ENCODE results near the gene COMMD3.
A peak's percentile ranks its signal among the peaks of the same experiment; 100 is the strongest.

Gene COMMD3

DNA sequence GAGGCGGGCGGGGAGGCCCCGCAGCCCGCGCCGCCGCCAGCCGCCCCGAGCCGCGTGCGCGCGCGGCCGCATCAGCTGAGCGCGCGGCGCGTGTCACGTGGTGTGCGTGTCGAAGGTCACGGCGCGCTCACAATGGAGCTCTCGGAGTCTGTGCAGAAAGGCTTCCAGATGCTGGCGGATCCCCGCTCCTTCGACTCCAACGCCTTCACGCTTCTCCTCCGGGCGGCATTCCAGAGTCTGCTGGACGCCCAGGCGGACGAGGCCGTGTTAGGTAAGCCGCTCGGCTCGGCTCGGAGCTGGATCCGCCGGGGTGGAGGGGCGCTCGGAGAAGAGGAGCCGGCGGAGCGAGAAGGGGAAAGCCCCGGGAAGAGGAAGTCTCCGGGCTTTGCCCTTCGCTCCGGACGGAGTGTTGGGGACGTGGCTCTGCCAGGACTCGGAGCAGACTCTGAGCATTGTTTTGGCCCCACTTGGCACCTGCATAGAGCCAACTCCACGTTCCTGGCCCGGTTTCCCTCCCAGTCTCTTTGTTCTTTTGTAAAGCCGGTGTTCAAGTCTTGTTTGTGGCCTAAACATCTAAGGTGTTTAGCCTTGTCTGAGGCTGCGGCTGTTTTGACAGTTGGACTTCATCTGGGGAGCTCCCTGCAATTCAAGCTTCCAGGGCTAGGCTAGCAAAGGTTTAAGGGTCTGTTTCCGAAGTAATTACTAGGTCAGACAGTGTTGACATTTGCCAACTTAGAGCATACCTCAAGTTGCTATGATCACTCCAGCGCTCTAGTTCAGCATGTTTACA lies at the start of gene COMMD3:
Gene COMMD3 (plus strand): TSS at position 103 of the 790 bp plus-strand sequence. CDS start 30 bp downstream, at position 133.
- peak; percentile 97 for DNase-seq (ENCODE audit: low read depth)
- Histone ChIP-seq H3K4me3 (ENCODE audit: low read length) (peak within 1 kb of the TSS; percentile 97), H3K9me3 (ENCODE audit: control insufficient read depth, low read length) (no peaks in the 10 kb centered on the region), H3K27me3 (replicated peaks; ENCODE audit: control insufficient read depth, insufficient read depth, low read length) (no peaks in the 10 kb centered on the region), H3K9ac (ENCODE audit: low read length) (peak within 1 kb of the TSS; percentile 98), H3K4me1 (ENCODE audit: control insufficient read depth, insufficient read depth, low read length) (peaks cover 25% of the 10 kb centered on the region), H3K36me3 (ENCODE audit: control insufficient read depth, insufficient read depth, low read length, severe bottlenecking) (no peaks in the 10 kb centered on the region)

DNA sequence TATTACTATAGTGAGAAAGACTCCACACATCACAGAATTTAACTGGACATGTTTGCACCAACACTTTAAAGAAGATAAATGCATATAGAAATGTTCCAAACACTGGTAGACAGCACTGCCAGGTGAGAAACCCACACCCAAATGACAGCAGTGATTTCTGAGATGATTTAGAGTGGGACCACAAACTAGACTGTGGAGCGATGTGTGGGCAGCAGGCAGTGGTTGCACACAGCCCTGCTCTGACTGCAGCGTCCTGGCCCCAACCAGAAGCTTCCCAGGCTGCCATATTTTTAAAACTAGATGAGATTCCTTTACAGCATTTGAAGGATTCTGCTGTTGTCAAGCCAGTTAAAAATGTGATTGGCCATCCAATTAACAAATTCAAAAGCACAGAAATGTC lies 47.7 kb upstream of the COMMD3 start:
- Histone ChIP-seq H3K9ac (ENCODE audit: low read length) (no peak overlapping the region), H3K4me3 (ENCODE audit: low read length) (no peak overlapping the region), H3K27me3 (replicated peaks; ENCODE audit: control insufficient read depth, insufficient read depth, low read length) (no peaks in the 10 kb centered on the region), H3K4me1 (ENCODE audit: control insufficient read depth, insufficient read depth, low read length) (no peaks in the 10 kb centered on the region), H3K9me3 (ENCODE audit: control insufficient read depth, low read length) (no peaks in the 10 kb centered on the region), H3K36me3 (ENCODE audit: control insufficient read depth, insufficient read depth, low read length, severe bottlenecking) (no peaks in the 10 kb centered on the region)
- DNase-seq (ENCODE audit: low read depth), result no peak

DNA sequence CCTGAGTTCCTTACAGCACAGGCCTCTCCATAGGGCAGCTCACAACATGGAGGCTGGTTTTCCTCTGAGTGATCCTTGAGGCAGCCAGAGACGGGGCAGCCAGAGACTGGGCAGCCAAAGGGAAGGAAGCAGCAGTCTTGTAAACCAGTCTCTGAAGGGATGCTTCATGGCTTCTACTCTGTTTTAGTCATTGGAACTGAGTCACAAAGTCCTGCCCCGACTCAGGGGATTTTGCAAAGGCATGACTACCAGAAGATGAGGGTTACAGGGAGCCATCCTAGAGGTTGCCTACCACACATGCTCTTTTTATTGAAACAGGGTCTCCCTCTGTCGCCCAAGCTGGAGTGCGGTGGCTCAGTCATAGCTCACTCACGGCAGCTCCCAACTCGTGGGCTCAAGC lies 44.4 kb upstream of the COMMD3 start:
- H3K27me3 ChIP-seq (replicated peaks; ENCODE audit: control insufficient read depth, insufficient read depth, low read length), result no peaks in the 10 kb centered on the region
- no peak for DNase-seq (ENCODE audit: low read depth)

GRCh38 chr10:22278441-22278782 lies 37.8 kb upstream of the COMMD3 start:
- no peak for DNase-seq (ENCODE audit: low read depth)
- H3K4me3 ChIP-seq (ENCODE audit: low read length), result no peak overlapping the region
- H3K9ac ChIP-seq (ENCODE audit: low read length), result no peak overlapping the region
- no peaks in the 10 kb centered on the region for H3K36me3 ChIP-seq (ENCODE audit: control insufficient read depth, insufficient read depth, low read length, severe bottlenecking)
- H3K4me1 ChIP-seq (ENCODE audit: control insufficient read depth, insufficient read depth, low read length), result no peaks in the 10 kb centered on the region
- no peaks in the 10 kb centered on the region for H3K9me3 ChIP-seq (ENCODE audit: control insufficient read depth, low read length)
- peaks cover 4% of the 10 kb centered on the region for H3K27me3 ChIP-seq (replicated peaks; ENCODE audit: control insufficient read depth, insufficient read depth, low read length)

More for the DNA sequence above, 44.4 kb upstream of the COMMD3 start:
- H3K4me3 ChIP-seq (ENCODE audit: low read length), result no peak overlapping the region
- no peak overlapping the region for H3K9ac ChIP-seq (ENCODE audit: low read length)
- H3K36me3 ChIP-seq (ENCODE audit: control insufficient read depth, insufficient read depth, low read length, severe bottlenecking), result no peaks in the 10 kb centered on the region
- H3K9me3 ChIP-seq (ENCODE audit: control insufficient read depth, low read length), result no peaks in the 10 kb centered on the region
- no peaks in the 10 kb centered on the region for H3K4me1 ChIP-seq (ENCODE audit: control insufficient read depth, insufficient read depth, low read length)

DNA sequence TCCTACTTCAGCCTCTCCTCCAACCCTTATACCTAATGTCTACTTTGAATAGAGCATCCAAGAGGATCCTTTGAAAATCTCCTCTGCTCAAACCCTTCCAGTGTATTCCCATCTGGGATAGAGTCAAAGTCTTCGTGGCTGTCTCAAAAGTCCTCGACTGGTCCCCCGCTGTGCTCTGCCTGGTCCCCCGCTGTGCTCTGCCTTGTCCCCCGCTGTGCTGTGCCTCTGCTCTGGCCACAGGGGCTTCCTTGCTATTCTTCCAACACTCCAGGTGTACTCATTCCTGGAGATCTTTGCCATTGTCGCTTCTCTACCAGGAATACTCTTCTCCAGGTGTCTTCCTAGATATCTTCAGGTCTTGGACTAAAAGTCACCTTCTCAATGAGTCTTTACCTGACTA lies 36.1 kb upstream of the COMMD3 start:
- Histone ChIP-seq H3K9me3 (ENCODE audit: control insufficient read depth, low read length) (no peaks in the 10 kb centered on the region), H3K4me3 (ENCODE audit: low read length) (no peak overlapping the region), H3K4me1 (ENCODE audit: control insufficient read depth, insufficient read depth, low read length) (no peaks in the 10 kb centered on the region), H3K36me3 (ENCODE audit: control insufficient read depth, insufficient read depth, low read length, severe bottlenecking) (no peaks in the 10 kb centered on the region), H3K9ac (ENCODE audit: low read length) (no peak overlapping the region), H3K27me3 (replicated peaks; ENCODE audit: control insufficient read depth, insufficient read depth, low read length) (peaks cover 4% of the 10 kb centered on the region)
- no peak for DNase-seq (ENCODE audit: low read depth)

DNA sequence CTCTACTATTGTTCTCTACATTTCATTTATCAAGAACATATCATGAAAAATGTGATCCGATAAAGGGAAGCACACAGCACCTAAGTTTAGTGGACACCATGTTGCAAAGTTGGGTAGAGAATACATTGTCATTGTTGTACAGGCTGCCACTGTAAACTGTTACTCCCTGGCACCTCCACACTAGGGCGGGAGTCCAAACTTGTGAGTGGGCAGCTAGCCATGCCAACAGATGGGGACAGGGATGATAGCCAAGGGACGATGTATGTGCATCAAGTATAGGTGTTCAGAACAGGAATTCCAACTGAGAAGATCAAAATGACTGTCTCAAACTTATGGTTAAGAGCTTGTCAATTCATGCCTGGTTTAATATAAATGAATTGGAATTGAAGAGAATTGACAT lies 31.1 kb upstream of the COMMD3 start:
- H3K4me3 ChIP-seq (ENCODE audit: low read length), result no peak overlapping the region
- H3K27me3 ChIP-seq (replicated peaks; ENCODE audit: control insufficient read depth, insufficient read depth, low read length), result peaks cover 3% of the 10 kb centered on the region
- peaks cover 6% of the 10 kb centered on the region for H3K9me3 ChIP-seq (ENCODE audit: control insufficient read depth, low read length)
- DNase-seq (ENCODE audit: low read depth), result no peak
- H3K9ac ChIP-seq (ENCODE audit: low read length), result no peak overlapping the region
- H3K36me3 ChIP-seq (ENCODE audit: control insufficient read depth, insufficient read depth, low read length, severe bottlenecking), result no peaks in the 10 kb centered on the region
- H3K4me1 ChIP-seq (ENCODE audit: control insufficient read depth, insufficient read depth, low read length), result no peaks in the 10 kb centered on the region

DNA sequence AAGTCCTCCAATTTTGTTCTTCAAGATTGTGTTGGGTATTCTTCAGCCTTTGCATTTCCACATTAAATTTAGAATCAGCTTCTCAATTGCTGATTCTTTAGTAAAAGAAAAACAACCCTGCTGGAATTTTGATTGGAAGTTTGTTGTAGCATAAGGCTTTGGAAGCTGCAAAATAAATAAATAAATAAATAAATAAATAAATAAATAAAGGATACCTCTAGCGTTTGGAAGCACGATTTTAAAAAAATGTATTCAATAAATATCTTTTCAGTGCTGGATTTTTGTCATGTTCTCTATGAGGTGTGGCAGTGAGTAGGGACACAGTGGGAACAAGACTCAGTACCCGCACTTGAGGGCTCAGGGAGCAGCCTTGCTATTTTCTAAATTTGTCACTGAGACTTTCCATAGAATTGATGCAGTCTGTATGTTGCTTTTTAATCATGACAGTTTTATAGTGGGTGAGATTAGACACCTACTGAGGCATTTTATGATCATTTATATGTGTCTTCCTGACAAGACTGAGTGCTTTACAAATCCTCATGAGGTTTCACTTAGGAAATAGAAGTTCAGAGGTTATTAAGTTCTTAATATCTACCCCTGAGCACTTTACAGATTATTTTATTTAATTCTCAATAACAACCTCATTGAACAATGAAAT lies 22.3 kb upstream of the COMMD3 start:
- Histone ChIP-seq H3K27me3 (replicated peaks; ENCODE audit: control insufficient read depth, insufficient read depth, low read length) (peaks cover 5% of the 10 kb centered on the region), H3K9me3 (ENCODE audit: control insufficient read depth, low read length) (peaks cover 10% of the 10 kb centered on the region), H3K4me3 (ENCODE audit: low read length) (no peak overlapping the region), H3K9ac (ENCODE audit: low read length) (no peak overlapping the region), H3K4me1 (ENCODE audit: control insufficient read depth, insufficient read depth, low read length) (no peaks in the 10 kb centered on the region), H3K36me3 (ENCODE audit: control insufficient read depth, insufficient read depth, low read length, severe bottlenecking) (no peaks in the 10 kb centered on the region)
- no peak for DNase-seq (ENCODE audit: low read depth)

DNA sequence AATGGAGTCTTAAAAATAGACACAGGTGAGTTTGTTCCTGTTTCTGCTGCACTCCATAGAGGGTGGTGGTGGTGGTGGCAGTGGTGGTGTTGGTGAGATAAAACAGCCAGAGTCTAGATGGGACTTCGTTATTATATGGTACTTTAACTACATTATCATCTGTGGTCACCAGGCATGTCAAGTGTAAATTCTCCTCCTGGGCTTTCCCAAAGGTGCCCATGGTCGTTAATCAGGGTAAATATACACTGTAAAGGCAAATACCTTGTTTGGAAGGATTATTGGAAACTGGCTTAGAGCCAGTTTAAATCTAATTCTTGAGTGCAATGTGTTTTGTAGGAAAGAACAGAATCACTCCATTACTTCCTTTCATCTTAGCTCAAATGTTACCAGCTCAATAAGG lies 21.5 kb upstream of the COMMD3 start:
- H3K4me3 ChIP-seq (ENCODE audit: low read length), result no peak overlapping the region
- H3K36me3 ChIP-seq (ENCODE audit: control insufficient read depth, insufficient read depth, low read length, severe bottlenecking), result no peaks in the 10 kb centered on the region
- H3K9me3 ChIP-seq (ENCODE audit: control insufficient read depth, low read length), result peaks cover 8% of the 10 kb centered on the region
- H3K27me3 ChIP-seq (replicated peaks; ENCODE audit: control insufficient read depth, insufficient read depth, low read length), result peaks cover 5% of the 10 kb centered on the region
- DNase-seq (ENCODE audit: low read depth), result no peak
- no peaks in the 10 kb centered on the region for H3K4me1 ChIP-seq (ENCODE audit: control insufficient read depth, insufficient read depth, low read length)
- no peak overlapping the region for H3K9ac ChIP-seq (ENCODE audit: low read length)

DNA sequence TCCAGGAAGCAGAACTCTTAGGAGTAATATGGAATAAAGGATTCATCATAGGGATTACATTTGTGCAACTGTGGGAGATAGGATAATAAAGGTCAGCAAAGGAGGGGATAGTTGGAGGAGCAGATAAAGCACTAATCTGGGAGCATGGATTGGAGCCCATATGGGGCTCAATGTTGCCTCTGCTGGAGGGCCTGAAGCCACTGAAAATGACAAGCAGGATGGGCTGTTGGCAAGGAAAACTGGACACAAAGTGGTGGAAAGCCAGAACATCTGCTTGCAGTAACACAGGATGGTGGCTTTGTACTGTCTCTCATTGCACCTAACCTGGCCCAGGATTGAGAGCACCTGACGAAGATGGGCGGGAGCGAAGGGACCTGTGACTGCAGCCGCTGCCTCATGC lies 15.0 kb upstream of the COMMD3 start:
- Histone ChIP-seq H3K27me3 (replicated peaks; ENCODE audit: control insufficient read depth, insufficient read depth, low read length) (peaks cover under 1% of the 10 kb centered on the region), H3K4me1 (ENCODE audit: control insufficient read depth, insufficient read depth, low read length) (no peaks in the 10 kb centered on the region), H3K9ac (ENCODE audit: low read length) (no peak overlapping the region), H3K36me3 (ENCODE audit: control insufficient read depth, insufficient read depth, low read length, severe bottlenecking) (no peaks in the 10 kb centered on the region), H3K9me3 (ENCODE audit: control insufficient read depth, low read length) (no peaks in the 10 kb centered on the region), H3K4me3 (ENCODE audit: low read length) (no peak overlapping the region)
- no peak for DNase-seq (ENCODE audit: low read depth)

DNA sequence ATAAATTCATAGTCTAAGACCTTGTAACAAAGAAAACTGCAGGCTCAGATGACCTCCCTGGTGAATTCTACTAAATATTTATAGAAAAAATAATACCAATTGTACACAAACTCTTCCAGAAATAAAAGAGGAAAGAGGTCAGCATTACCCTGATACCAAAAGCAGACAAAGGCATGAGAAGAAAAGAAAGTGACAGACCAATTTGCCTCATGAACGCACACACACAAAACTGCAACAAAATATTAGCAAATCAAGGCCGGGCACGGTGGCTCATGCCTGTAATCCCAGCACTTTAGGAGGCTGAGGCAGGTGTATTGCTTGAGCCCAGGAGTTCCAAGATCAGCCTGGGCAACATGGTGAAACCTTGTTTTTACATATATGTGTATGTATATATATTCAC lies 12.7 kb upstream of the COMMD3 start:
- H3K27me3 ChIP-seq (replicated peaks; ENCODE audit: control insufficient read depth, insufficient read depth, low read length), result no peaks in the 10 kb centered on the region
- no peak overlapping the region for H3K4me3 ChIP-seq (ENCODE audit: low read length)
- no peak for DNase-seq (ENCODE audit: low read depth)
- peaks cover 2% of the 10 kb centered on the region for H3K4me1 ChIP-seq (ENCODE audit: control insufficient read depth, insufficient read depth, low read length)
- no peaks in the 10 kb centered on the region for H3K9me3 ChIP-seq (ENCODE audit: control insufficient read depth, low read length)
- H3K36me3 ChIP-seq (ENCODE audit: control insufficient read depth, insufficient read depth, low read length, severe bottlenecking), result no peaks in the 10 kb centered on the region
- H3K9ac ChIP-seq (ENCODE audit: low read length), result no peak overlapping the region

- H3K9me3 ChIP-seq (ENCODE audit: control insufficient read depth, low read length), result no peaks in the 10 kb centered on the region
- no peak overlapping the region for H3K4me3 ChIP-seq (ENCODE audit: low read length)
- H3K27me3 ChIP-seq (replicated peaks; ENCODE audit: control insufficient read depth, insufficient read depth, low read length), result no peaks in the 10 kb centered on the region
- peaks cover 3% of the 10 kb centered on the region for H3K4me1 ChIP-seq (ENCODE audit: control insufficient read depth, insufficient read depth, low read length)
- no peaks in the 10 kb centered on the region for H3K36me3 ChIP-seq (ENCODE audit: control insufficient read depth, insufficient read depth, low read length, severe bottlenecking)
- H3K9ac ChIP-seq (ENCODE audit: low read length), result no peak overlapping the region
- DNase-seq (ENCODE audit: low read depth), result no peak
Observed at GRCh38 chr10:22305721-22306120, 10.5 kb upstream of the COMMD3 start.
